Activated CD4-positive, alpha-beta T cell treated with anti-CD3 and anti-CD28 coated beads for 48 hours (primary cell): Measurements from ENCODE around the gene IFFO2.
"Not testable (repeated sequence)": the region's sequence is repeated elsewhere in the genome, so short reads cannot be mapped to it uniquely, and the experiment has no call there.

Experiments used
- DNase-seq: peaks from one replicate; pipeline ENCODE4 v3.0.0-alpha.2; 2020

Gene IFFO2

GRCh38 chr1:18871401-18872070, 84.9 kb downstream of the IFFO2 start:
- no peak for DNase-seq

- DNase-seq = no peak
Observed at GRCh38 chr1:18870957-18871356, 85.5 kb downstream of the IFFO2 start.

- DNase-seq = not testable (repeated sequence)
Observed at GRCh38 chr1:18870595-18870865, 85.9 kb downstream of the IFFO2 start.

- DNase-seq = no peak
Observed at GRCh38 chr1:18869847-18870594, 86.5 kb downstream of the IFFO2 start.

- DNase-seq = no peak
Observed at GRCh38 chr1:18868801-18869424, 87.6 kb downstream of the IFFO2 start.

GRCh38 chr1:18868354-18868753, 88.1 kb downstream of the IFFO2 start:
- DNase-seq = no peak

- DNase-seq = no peak
Observed at GRCh38 chr1:18866846-18867245, 89.6 kb downstream of the IFFO2 start.

GRCh38 chr1:18866314-18866713, 90.2 kb downstream of the IFFO2 start:
- no peak for DNase-seq

- DNase-seq = no peak
Observed at GRCh38 chr1:18865176-18865575, 91.3 kb downstream of the IFFO2 start.

GRCh38 chr1:18861590-18861989, 94.9 kb downstream of the IFFO2 start:
- DNase-seq = no peak

GRCh38 chr1:18861082-18861481, 95.4 kb downstream of the IFFO2 start:
- DNase-seq = no peak

GRCh38 chr1:18859560-18859959, 96.9 kb downstream of the IFFO2 start, which contains the start of gene TAS1R2:
Gene TAS1R2 (minus strand): TSS chr1:18859660. CDS start chr1:18859660, 0 bp downstream.
- DNase-seq = no peak

GRCh38 chr1:18858070-18858688, 98.3 kb downstream of the IFFO2 start:
- no peak for DNase-seq

- DNase-seq = no peak
Observed at GRCh38 chr1:18856435-18856834, 100.0 kb downstream of the IFFO2 start.

- DNase-seq = no peak
Observed at GRCh38 chr1:18855573-18855972, 100.9 kb downstream of the IFFO2 start.

- DNase-seq = no peak
Observed at GRCh38 chr1:18854331-18855025, 102.0 kb downstream of the IFFO2 start.
